GM23248 (cell line): ENCODE results near the gene KRTAP5-1. TPM values are rescaled to one million over a fixed set of nuclear protein-coding genes. Genes with fewer than 3 reads are reported as not detected.

Source experiments
- DNase-seq: peaks from one replicate; pipeline ENCODE4 v3.0.0-alpha.2; 2015
- H2AFZ ChIP-seq: fragments of 200-600 bp; sonication (generic); 2 replicates; pipeline ENCODE4 v1.6.1; 2016; ENCODE audit warnings: antibody characterized with exemption
- H3F3A ChIP-seq: fragments of 200-600 bp; sonication (generic); 2 replicates; pipeline ENCODE4 v1.6.1; 2016; ENCODE audit warnings: mild to moderate bottlenecking, antibody characterized with exemption, mixed run types; ENCODE audit not compliant: insufficient read depth
- H3K27ac ChIP-seq: fragments of 200-600 bp; sonication (generic); 2 replicates; pipeline ENCODE4 v1.5.1; 2016; ENCODE audit warnings: mild to moderate bottlenecking
- H3K27me3 ChIP-seq: fragments of 200-600 bp; sonication (generic); replicated peaks from 2 replicates; pipeline ENCODE4 v1.6.1; 2016; ENCODE audit warnings: mild to moderate bottlenecking; ENCODE audit not compliant: insufficient read depth
- H3K36me3 ChIP-seq: fragments of 200-600 bp; sonication (generic); 2 replicates; pipeline ENCODE4 v1.6.1; 2016; ENCODE audit warnings: low read depth, mild to moderate bottlenecking
- H3K4me1 ChIP-seq: fragments of 200-600 bp; sonication (generic); 2 replicates; pipeline ENCODE4 v1.6.1; 2016; ENCODE audit warnings: mild to moderate bottlenecking; ENCODE audit not compliant: insufficient read depth
- H3K4me2 ChIP-seq: fragments of 200-600 bp; sonication (generic); one replicate; pipeline ENCODE4 v1.6.1; 2016; ENCODE audit warnings: mild to moderate bottlenecking; ENCODE audit not compliant: unreplicated experiment
- H3K4me3 ChIP-seq: fragments of 200-600 bp; sonication (generic); 2 replicates; pipeline ENCODE4 v1.5.1; 2016; ENCODE audit warnings: mild to moderate bottlenecking
- H3K79me2 ChIP-seq: fragments of 200-600 bp; sonication (generic); 2 replicates; pipeline ENCODE4 v1.6.1; 2016; ENCODE audit warnings: mild to moderate bottlenecking; ENCODE audit not compliant: insufficient read depth
- H3K9ac ChIP-seq: fragments of 200-600 bp; sonication (generic); 2 replicates; pipeline ENCODE4 v1.6.1; 2016; ENCODE audit warnings: mild to moderate bottlenecking
- H3K9me2 ChIP-seq: fragments of 200-600 bp; sonication (generic); 2 replicates; pipeline ENCODE4 v1.6.1; 2016; ENCODE audit warnings: mixed run types, mild to moderate bottlenecking, moderate library complexity; ENCODE audit not compliant: insufficient read depth
- H3K9me3 ChIP-seq: fragments of 200-600 bp; sonication (generic); one replicate; pipeline ENCODE4 v1.6.1; 2017; ENCODE audit warnings: low read depth
- H4K20me1 ChIP-seq: fragments of 200-600 bp; sonication (generic); 2 replicates; pipeline ENCODE4 v1.6.0; 2016; ENCODE audit not compliant: insufficient read depth
- EZH2 ChIP-seq: fragments of 200-600 bp; sonication (generic); IDR thresholded peaks from 2 replicates; pipeline ENCODE4 v1.6.1; 2018; ENCODE audit warnings: antibody characterized with exemption, mild to moderate bottlenecking; ENCODE audit not compliant: insufficient read depth, poor library complexity, severe bottlenecking
- EZH2phosphoT487 ChIP-seq: fragments of 200-600 bp; sonication (generic); IDR thresholded peaks from 2 replicates; pipeline ENCODE4 v1.6.1; 2018; ENCODE audit warnings: antibody characterized with exemption, moderate library complexity, mild to moderate bottlenecking, low read depth; ENCODE audit not compliant: insufficient read depth
- WGBS, 2 experiments: methylation state at CpG; one replicate each; pipeline ENCODE4 v1.1.6; 2015 to 2017; ENCODE audit warnings: low lambda C conversion rate in 2 of 2, low coverage in 1 of 2; ENCODE audit errors: missing lambda C conversion rate in 2 of 2; 5-methylcytosine and 5-hydroxymethylcytosine counted together
- in situ Hi-C: fragments of 300-500 bp; cut with MboI; formaldehyde crosslinking; loops from 2 replicates; pipeline ENCODE4 v1.15.0; 2020
- polyA plus RNA-seq: library from polyadenylated mRNA; unstranded; fragments of >200 nt; fragmentation: Nextera tagmentation; extraction: Ambion mirVana; gene quantifications from 2 replicates; pipeline ENCODE4 v1.2.1, GENCODE V29; 2016
- total RNA-seq: library from RNA; depleted of rRNA; stranded (reverse); fragments of >200 nt; shearing (Covaris generic); gene quantifications from 2 replicates; pipeline ENCODE4 v1.2.3, GENCODE V29; 2014

The KRTAP5-1 gene
- total and polyA plus RNA-seq, 2 experiments from 2014 or later = not detected

DNA sequence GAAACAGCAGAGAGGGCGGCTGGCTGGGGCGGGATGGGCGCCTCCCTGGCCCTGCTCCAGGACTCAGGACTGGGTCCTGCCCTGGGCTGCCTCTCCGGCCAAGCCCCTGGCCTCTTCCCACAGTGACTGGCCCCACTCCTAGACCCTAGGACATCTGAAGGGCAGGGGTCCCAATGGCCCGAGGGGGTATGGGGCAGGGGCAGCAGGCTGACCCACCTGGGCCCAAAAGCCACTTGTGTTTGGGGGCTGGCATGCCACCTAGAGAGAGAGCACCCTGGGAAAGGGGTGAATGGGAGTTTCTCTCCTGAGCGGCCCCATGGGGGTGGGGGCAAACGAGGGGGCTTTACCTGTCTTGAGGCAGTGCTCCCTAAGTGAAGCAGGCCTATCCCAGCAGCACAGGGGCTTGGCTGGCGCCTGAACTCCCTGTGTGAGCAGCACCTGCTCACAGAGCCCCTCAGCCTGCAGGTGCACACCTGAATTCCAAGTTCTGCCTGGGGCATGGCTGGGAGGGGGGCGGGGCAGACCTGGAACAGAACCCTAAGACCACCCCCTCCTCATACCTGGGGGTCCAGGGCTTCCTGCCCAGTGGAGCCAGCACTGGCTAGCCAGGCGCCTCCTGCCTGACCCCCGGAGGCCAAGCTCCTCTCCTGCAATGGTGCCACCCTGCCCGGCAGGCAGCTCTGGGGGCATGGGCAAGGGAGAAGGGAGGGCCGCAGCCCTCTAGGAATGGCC is 29.9 kb downstream of the KRTAP5-1 start:
- no peak for DNase-seq
- H3K27ac ChIP-seq = no peak overlapping the region
- no peaks in the 10 kb centered on the region for H4K20me1 ChIP-seq
- no peak overlapping the region for H2AFZ ChIP-seq
- WGBS, 2 experiments = 62 to 63% methylated on average over 12 to 13 of the region's 13 CpGs
- no peak overlapping the region for H3K9ac ChIP-seq
- H3K36me3 ChIP-seq = no peaks in the 10 kb centered on the region
- no peak overlapping the region for H3K4me3 ChIP-seq
- H3F3A ChIP-seq = no peaks in the 10 kb centered on the region
- no peaks in the 10 kb centered on the region for H3K79me2 ChIP-seq
- 0 out of 2 replicates have a peak, but pooled peaks cover 6% of the 10 kb centered on the region for H3K27me3 ChIP-seq
- no peaks in the 10 kb centered on the region for H3K9me2 ChIP-seq
- no peak overlapping the region for H3K4me2 ChIP-seq
- H3K4me1 ChIP-seq = peaks cover 13% of the 10 kb centered on the region
- no peaks in the 10 kb centered on the region for H3K9me3 ChIP-seq
- TF ChIP-seq EZH2phosphoT487 = no peak
- no peak for TF ChIP-seq EZH2
- in situ Hi-C loops = no loop called here

DNA sequence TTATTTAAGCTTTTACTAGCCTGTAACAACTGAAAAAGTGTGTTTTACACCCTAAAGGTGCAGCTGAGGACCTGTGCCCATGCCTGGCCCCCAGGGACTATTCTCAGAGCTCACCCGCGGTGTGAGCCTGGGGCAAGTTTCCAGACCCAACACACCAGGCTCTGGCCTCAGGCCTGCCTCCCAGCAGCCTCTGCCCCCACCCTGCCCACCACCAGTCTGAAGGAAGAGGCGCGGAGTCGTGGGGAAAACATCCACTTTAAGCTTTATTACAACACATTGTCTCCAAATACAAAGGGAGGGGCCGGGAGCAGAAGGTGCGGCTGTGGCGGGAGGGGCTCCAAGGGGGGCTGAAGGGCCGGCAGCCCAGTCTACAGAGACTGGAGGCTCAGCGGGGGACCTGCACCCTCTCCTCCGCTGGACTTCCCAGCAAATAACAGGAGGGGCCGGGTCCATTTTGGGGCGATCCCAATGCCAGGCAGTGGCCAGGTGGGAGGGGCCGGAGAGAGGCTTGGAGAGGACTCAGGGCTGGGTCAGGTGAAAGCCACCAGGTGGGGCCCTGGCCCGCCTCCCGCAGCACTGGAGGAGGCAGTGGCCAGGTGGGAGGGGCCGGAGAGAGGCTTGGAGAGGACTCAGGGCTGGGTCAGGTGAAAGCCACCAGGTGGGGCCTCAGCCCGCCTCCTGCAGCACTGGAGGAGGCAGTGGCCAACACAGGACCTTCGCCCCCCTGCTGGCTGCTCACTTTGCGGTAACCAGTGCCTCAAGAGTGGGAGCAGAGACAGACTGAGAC is 31.1 kb downstream of the KRTAP5-1 start:
- H3K9me2 ChIP-seq = no peaks in the 10 kb centered on the region
- TF ChIP-seq EZH2phosphoT487 (no peak), EZH2 (no peak)
- 0 out of 2 replicates have a peak, but pooled peaks cover 6% of the 10 kb centered on the region for H3K27me3 ChIP-seq
- H3K27ac ChIP-seq = no peak overlapping the region
- WGBS, 2 experiments = 48% methylated on average over 13 to 20 of the region's 20 CpGs
- H3K4me2 ChIP-seq = no peak overlapping the region
- no peaks in the 10 kb centered on the region for H3K36me3 ChIP-seq
- H3F3A ChIP-seq = no peaks in the 10 kb centered on the region
- no peak overlapping the region for H2AFZ ChIP-seq
- H3K79me2 ChIP-seq = no peaks in the 10 kb centered on the region
- no peak overlapping the region for H3K4me3 ChIP-seq
- H3K9me3 ChIP-seq = no peaks in the 10 kb centered on the region
- in situ Hi-C loops = no loop called here
- no peak for DNase-seq
- no peaks in the 10 kb centered on the region for H4K20me1 ChIP-seq
- H3K9ac ChIP-seq = no peak overlapping the region
- peaks cover 6% of the 10 kb centered on the region for H3K4me1 ChIP-seq

GRCh38 chr11:1549338-1550330 is 35.4 kb downstream of the KRTAP5-1 start:
- no peaks in the 10 kb centered on the region for H4K20me1 ChIP-seq
- 54% methylated on average over 13 of the region's 13 CpGs for WGBS, 2 experiments
- in situ Hi-C loops = no loop called here
- H3K79me2 ChIP-seq = no peaks in the 10 kb centered on the region
- no peak overlapping the region for H3K9ac ChIP-seq
- DNase-seq = no peak
- no peak overlapping the region for H3K27ac ChIP-seq
- no peaks in the 10 kb centered on the region for H3K4me1 ChIP-seq
- no peaks in the 10 kb centered on the region for H3F3A ChIP-seq
- no peak for TF ChIP-seq EZH2phosphoT487
- TF ChIP-seq EZH2 = no peak
- H3K36me3 ChIP-seq = no peaks in the 10 kb centered on the region
- no peak overlapping the region for H3K4me2 ChIP-seq
- H3K4me3 ChIP-seq = no peak overlapping the region
- H3K9me2 ChIP-seq = no peaks in the 10 kb centered on the region
- no peaks in the 10 kb centered on the region for H3K9me3 ChIP-seq
- no peak overlapping the region for H2AFZ ChIP-seq
- H3K27me3 ChIP-seq = peaks cover 24% of the 10 kb centered on the region

DNA sequence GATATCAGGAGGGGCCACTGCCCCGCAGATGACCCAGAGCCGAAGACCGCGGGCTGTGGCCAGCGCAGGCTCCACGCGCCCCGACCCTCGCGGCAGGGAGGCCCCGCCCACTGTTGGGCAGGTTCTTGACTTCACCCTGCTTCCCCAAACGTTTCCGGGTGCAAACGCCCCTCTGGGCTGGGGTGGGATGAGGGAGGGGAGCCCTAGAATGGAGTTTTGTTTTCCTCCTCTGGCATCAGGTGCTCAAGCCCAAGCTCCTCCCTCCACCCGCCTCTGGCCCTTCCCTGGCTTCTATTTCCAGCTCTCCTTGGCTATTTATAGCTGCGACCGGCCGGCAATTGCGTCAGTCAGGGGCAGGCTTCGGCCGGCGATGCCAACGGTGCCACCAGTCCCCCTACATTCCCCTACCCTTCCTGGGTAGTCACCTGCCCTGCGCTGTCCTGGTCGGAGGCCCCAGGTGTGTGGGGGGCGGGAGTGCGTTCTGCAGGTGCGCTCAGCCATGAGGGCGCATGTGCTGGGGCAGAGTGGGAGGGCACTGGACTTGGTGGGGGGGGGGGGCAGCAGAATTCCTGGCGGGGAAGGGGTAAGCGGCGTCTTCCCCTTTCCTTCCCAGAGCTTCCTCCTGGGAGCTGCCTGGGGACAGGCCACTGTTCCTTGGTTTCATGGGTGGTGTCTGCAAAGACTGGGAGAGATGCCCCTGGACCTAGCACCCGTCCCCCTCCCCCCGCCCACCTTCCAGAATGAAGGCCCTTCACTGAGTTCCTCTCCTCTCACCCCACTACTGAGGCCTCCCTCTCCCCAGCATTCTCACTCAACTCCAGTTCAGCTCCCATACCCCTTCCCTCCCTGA is 36.6 kb downstream of the KRTAP5-1 start:
- H3K4me2 ChIP-seq = no peak overlapping the region
- no peak overlapping the region for H3K27ac ChIP-seq
- no peaks in the 10 kb centered on the region for H3K36me3 ChIP-seq
- H3K9me2 ChIP-seq = no peaks in the 10 kb centered on the region
- peak; percentile 74 for DNase-seq
- H3F3A ChIP-seq = no peaks in the 10 kb centered on the region
- no peaks in the 10 kb centered on the region for H3K9me3 ChIP-seq
- no peak overlapping the region for H3K4me3 ChIP-seq
- H4K20me1 ChIP-seq = no peaks in the 10 kb centered on the region
- peaks cover 24% of the 10 kb centered on the region for H3K27me3 ChIP-seq
- in situ Hi-C loops = no loop called here
- WGBS, 2 experiments = 7 to 18% methylated on average over 28 to 31 of the region's 34 CpGs
- no peaks in the 10 kb centered on the region for H3K4me1 ChIP-seq
- no peaks in the 10 kb centered on the region for H3K79me2 ChIP-seq
- H2AFZ ChIP-seq = no peak overlapping the region
- H3K9ac ChIP-seq = no peak overlapping the region
- no peak for TF ChIP-seq EZH2
- TF ChIP-seq EZH2phosphoT487 = no peak
